Upper lobe of left lung (tissue), 4 donors: ENCODE measurements around the gene GPC5.

Experiments
- CTCF ChIP-seq, 6 experiments: fragments of 450-650 bp in 4 of 6; fragments of 200-600 bp in 2 of 6; sonication (generic) in 2 of 6; IDR thresholded peaks; one replicate each; pipeline ENCODE4 v1.5.1; 2016 to 2019; ENCODE audit warnings: antibody characterized with exemption in 6 of 6
- EP300 ChIP-seq, 4 donors: sonication (generic); formaldehyde crosslinking; IDR thresholded peaks; one replicate each; pipeline ENCODE4 v1.5.1; 2017; ENCODE audit warnings: antibody characterized with exemption in 4 of 4, control low read depth in 2 of 4
- POLR2A ChIP-seq, 4 donors: fragments of 450-650 bp; IDR thresholded peaks; one replicate each; pipeline ENCODE4 v1.5.1; 2016 to 2017; ENCODE audit warnings: antibody characterized with exemption in 4 of 4, mild to moderate bottlenecking in 2 of 4

- TF ChIP-seq EP300 (IDR thresholded peaks at IDR 0.05) (no peak), CTCF (IDR thresholded peaks at IDR 0.05) (no peak), POLR2A (IDR thresholded peaks at IDR 0.05) (no peak)
Observed at GRCh38 chr13:92483894-92484293, 1085.5 kb downstream of the GPC5 start.
